Fibroblast of skin of right quadriceps (primary cell): ENCODE data around the gene OR4D11.
A peak's percentile ranks its signal among the peaks of the same experiment; 100 is the strongest.
"Not testable (repeated sequence)": the region's sequence is repeated elsewhere in the genome, so short reads cannot be mapped to it uniquely, and the experiment has no call there.

Experiments
- DNase-seq: peaks from one replicate; pipeline ENCODE4 v3.0.0-alpha.2; 2013

OR4D11 gene

DNA sequence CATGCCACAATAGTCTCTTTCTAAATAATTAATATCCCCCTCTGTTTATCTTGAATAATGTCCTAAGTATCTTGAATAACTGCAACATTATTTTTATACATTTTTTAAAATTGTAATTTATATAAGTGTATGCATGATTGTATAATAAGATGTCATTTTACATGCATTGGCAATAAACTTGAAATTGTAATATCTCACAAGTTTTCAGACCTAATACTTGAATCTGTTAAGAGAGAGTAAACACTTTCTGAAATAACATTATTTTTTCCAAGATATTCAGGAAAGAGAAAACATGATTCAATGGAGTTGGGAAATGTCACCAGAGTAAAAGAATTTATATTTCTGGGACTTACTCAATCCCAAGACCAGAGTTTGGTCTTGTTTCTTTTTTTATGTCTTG, at the start of gene OR4D11:
OR4D11 (plus strand) TSS at position 301 of the 400 bp plus-strand sequence; CDS start at position 301, 0 bp downstream.
- no peak for DNase-seq

DNA sequence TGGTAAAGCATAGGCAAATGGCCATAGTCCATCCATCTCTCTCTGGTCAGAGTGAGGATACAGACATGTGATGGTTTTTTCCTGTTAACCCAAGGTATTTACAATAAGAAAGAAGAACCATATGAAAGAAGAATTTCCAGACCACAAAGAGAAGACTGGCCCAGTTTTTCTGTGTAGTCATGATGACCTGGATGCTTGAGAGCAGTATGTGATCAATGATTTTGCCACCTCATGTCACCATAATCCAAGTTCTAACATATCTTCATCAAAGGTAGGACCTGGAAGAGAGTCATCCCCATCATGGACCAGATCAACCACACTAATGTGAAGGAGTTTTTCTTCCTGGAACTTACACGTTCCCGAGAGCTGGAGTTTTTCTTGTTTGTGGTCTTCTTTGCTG, 46.7 kb upstream of the OR4D11 start, which contains the start of gene OR4D6:
OR4D6 (plus strand) TSS at position 301 of the 400 bp plus-strand sequence; CDS start at position 301, 0 bp downstream.
- no peak for DNase-seq

DNA sequence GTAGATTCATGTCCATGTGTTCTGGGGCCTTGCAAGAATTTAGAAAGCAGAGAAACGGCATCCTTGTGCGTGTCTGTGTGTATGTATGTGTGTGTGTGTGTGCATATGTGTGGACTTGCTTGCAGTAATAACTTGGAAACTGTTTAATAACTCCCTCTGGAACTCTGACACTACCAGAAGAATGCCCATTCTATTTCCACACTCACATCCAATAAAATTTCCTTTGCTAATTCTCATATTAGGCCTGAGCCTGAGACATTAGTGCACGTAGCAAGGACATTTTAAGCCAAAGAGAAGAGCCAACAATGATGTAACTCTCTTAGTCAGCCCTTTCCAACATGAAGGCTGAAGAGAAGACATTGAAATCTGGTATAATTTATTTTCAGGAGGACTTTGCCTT, 43.5 kb upstream of the OR4D11 start:
- no peak for DNase-seq

DNA sequence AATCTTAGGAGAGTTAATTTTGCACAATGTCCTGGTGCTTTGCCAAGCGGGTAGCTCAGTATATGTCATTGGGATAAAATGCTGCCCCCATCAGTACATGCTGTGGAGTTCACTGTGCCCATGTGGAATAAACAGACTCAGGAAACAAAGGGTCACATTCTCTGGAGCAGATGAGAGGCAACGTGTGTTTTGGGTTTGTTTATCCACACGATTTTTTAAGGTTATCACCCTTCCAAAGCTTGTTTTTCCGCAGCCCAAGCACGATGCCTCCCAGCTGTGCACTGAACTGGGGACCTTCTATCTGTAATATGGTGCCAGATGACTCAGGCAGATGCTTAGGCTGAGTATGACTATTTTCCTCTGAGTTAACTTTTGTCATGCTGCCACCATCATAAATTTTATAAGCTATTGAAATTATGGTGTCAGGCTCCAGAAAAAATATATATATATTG, 40.2 kb upstream of the OR4D11 start:
- DNase-seq, result no peak

DNA sequence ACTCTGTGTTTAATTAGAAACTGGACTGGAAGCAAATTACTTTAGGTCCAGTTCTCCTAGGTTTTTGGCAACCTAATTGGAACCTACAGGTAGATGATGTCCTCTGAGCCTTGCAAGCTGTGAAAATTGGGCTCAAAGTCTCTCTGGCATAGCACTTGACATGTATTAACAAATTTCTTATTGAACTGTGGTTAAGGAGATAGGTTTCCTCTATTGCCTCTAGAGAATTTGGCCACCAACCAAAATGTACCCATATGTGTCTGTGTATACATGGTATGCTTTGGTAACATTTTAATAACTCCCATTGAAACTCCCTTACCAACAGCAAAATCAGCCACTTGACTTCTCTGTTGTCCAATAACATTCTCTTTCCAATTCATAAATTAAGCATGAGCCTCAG, 30.4 kb upstream of the OR4D11 start, which contains the start of gene OR4D10:
OR4D10 (plus strand) TSS at position 301 of the 400 bp plus-strand sequence. CDS start 4,115 bp downstream, outside the sequence.
- no peak for DNase-seq

DNA sequence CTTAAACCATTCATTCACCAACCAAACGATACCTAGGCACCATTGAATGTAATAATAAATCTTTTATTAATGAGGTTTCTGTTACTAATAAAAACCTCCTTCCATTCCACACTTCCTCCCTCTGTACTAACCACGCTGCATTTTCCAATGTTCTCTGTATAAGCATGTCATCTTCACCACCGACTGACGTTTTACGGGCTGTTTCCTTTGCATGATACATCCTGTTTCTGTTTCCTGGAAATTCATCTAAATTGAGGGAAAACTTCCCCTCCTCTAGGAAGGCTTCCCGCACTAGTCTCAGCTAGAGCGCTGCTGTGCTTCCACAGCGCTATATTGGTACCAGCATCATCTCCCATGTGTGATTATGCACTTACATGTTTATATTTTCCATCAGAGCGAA, 28.2 kb upstream of the OR4D11 start:
- DNase-seq, result no peak

DNA sequence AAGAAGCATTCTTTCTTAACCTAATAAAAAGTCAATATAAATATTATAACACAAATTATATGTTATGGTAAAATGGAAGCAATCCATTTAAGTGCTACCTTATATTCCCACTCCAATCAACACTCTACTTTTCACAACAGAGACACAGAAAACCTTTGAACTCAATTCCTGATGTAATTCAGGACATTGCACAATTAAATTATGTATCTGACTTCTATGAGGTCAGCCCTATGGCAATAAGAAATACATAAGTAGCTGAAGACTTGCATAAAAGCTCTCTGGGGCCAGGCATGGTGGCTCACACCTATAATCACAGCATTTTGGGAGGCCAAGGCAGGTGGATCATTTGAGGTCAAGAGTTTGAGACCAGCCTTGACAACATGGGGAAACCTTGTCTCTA, 23.5 kb upstream of the OR4D11 start:
- no peak for DNase-seq

DNA sequence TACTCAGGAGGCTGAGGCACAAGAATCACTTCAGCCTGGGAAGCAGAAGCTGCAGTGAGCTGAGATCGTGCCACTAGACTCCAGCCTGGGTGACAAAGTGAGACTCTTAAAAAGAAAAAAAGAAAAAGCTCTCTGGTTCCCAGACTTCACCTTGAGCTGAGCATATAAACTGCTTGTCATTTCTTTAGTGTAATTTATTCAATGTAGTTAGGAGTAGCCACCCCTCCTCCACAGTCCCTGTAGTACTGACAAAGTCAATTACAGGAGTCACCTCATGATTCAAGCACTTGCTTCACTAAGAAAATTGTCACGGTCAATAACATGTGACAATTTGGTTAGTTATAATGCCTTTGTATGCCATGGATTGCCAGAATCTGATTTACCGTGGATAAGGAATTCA, 23.0 kb upstream of the OR4D11 start:
- no peak for DNase-seq

DNA sequence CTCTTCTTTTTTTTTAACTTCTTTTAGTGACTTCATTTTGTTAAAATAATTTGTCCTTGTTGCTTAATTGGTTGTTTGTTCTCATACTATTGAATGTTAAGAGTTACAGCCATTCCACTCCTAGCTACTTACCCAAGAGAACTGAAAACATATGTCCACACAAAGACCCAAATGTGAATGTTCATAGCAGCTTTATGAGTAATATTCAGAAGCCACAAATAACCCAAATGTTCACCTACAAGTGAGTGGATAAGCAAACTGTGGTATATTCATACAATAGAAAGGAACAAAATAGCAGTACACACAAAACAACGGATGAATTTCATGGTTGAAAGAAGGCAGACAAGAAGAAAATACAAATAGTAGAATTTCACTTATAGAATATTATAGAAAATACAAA, 1.4 kb upstream of the OR4D11 start:
- DNase-seq, result no peak

DNA sequence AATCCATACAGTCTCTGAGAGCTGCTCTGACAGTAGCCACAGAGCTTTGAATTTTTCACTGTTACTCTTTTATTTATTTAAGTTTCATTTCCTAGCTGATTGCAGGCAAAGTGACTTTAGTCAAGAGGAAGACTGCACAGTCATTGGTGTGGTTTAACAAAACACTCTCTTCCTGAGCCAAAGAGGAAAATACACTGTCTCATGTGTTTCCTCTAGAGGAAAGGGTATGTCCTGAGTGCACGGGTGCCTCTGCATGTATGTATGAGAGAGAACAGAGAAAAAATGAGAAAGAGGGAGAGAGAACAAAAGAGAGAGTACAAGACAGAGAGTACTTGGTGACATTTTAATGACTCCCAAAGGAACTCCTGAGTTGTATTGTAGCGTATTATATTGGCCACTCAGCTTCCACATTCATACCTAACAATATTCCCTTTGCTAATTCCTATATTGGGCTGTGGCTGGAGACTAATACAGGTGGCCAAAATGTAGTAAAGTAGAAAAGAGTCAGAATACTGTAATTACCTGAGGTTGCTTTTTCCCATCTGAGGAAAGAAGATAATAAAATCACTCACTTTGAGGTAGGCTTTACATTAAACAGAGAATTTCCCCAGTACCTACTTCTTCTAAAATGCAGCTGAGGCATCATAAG, 7.7 kb downstream of the OR4D11 start, which contains the start of gene OR4D9:
OR4D9 (plus strand) TSS at position 599 of the 649 bp plus-strand sequence. CDS start 3,374 bp downstream, outside the sequence.
- no peak for DNase-seq

DNA sequence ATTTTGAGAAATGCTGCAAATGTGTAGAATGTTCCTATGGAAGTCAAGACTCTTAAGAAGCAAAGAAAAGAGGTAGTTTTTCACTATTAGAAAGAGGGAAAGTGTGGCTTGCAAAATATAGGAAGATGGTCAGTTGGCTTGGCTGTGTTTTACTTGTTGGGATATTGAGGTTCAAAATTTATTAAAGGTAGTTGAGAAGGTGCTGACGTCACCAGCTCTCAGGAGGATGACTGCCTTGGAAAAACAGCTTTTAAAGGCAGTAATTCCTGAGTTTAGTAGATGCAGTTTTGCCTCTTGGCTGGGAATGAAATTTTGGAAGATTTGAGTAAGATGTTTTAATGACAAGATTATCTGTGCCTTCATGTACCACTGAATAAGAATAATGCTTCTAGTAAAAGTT, 8.3 kb downstream of the OR4D11 start:
- DNase-seq, result no peak

DNA sequence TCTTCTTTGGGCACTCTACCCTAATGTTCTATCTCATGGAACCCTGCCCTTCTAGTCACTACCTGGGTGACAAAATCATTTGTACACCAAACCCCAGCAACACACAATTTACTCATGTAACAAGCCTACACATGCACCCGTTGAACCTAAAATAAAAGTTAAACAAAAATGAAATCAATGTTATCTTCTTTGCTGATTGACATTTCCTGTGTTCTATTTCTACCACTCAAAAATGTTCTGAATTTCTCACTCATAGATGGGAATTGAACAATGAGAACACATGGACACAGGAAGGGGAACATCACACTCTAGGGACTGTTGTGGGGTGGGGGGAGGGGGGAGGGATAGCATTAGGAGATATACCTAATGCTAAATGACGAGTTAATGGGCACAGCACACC, 16.8 kb downstream of the OR4D11 start:
- DNase-seq, result not testable (repeated sequence)

DNA sequence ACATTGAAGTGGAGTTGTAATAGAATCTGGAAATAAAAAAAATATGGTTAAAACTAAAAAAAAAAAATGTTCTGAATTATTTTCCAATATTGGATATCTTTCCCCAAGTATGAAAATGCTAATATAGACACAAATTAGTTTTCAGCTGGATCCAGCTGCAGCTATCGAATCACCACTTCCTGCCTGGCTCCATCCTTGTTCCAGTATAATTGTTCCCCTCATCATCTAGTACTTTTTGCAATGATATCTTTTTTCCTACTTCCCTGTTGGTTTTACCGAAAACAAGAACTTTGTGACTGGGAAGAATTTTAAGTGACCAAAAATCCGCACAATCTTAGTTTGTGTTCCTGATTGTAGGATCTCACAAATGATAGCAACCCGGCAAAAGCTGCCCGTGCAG, 17.4 kb downstream of the OR4D11 start:
- no peak for DNase-seq

DNA sequence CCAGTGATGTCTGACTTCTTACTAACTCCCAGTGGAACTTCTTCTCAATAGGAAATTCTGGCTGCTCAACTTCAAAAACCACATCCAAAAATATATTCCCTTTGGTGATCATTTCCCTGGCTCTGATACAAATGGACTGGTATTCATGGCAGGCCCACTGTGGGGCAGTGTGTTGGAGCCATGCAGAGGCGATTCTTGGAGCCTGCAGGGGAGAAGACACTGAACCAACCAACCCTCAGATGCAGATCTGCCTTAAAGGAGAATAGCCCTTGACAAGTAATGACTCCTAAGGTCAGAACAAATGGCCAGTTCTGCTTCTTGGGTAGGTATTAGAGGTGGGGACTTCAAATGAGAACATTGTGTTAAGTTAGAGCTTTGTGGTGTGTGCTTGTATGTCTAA, 20.2 kb downstream of the OR4D11 start:
- no peak for DNase-seq

DNA sequence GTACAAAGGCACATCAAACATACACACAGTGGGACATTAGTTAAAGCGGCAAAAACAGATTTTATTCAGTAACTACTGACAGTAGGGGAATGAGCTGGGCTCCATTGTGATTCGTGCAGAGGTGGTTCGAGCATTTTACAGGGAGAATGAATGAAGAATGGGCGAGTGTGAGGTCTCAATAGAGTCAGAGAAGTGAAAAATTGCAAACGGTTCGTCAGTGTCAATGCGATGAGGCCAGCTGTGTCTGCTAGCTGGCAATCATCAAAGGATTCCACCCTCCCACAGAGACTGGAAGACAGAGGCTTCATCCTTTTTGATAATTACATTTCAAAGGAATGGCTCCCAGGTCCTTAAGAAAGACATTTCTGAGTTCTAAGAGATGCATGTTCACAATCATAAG, 25.3 kb downstream of the OR4D11 start:
- DNase-seq, result no peak

DNA sequence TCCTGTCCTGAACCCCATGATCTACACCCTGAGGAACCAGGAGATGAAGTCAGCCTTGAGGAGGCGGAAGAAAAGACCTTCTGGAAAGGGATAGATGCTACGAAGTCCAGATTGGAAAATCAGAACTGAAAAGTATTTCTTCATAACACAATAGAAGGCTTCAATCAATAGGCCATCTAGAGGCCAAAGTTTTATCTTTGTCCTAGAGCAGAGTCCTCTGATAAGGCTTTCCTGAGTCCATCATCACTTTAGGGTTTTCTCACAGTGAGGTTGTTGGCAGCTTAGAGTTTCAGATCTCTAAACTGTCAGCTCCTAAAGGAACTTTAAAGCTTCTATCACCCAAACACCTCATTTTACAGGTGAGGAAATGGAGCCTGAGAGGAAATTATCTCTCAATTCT, 29.2 kb downstream of the OR4D11 start:
- no peak for DNase-seq

DNA sequence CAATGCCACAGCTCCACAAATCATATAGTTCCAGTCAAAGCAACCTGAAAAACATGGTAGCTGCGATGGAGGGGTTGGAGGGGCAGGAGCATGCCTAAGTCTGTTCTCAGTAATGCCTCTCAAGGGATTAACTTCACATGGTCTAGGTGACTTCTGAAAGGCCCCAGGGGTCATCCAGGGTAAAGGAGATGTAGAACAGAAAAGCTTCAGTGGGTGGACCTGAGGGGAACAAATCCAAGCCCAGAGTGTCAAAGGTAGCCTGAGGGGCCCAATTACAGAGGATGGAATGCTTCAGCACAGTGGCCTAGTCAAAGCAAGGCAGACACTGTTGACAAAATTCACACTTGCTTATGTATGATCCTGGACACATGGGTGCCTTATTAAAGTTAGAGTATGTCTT, 31.3 kb downstream of the OR4D11 start:
- no peak for DNase-seq

DNA sequence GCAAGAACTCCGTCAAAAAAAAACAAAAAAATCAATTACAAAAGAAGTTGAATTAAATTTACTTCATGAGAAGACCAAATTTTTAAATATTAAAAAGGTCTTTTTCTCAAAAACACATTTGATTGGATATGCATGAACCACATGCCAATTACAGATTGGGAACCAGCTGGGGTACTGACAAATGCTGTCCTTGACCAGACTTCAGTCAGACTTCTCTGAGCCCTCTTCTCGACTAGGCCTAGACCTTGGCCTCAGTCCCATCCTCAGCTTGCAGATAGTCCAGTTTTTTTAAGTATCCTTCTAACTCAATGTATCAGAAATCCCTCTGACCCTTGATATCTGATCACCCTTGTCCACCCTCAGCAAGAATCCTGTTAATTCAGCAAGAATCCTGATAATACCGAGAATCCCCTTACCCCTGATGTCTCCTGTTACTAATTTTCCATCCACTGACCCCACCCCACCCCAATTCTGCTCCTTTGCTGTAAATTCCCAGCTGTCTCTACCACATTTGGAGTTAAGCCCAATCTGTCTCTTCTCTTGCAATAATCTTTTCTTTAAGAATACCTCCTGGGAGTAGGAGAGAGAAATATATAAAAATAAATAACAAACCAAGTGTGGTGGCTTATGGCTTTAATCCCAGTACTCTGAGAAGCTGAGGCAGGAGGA, 38.9 kb downstream of the OR4D11 start:
- DNase-seq, result no peak

DNA sequence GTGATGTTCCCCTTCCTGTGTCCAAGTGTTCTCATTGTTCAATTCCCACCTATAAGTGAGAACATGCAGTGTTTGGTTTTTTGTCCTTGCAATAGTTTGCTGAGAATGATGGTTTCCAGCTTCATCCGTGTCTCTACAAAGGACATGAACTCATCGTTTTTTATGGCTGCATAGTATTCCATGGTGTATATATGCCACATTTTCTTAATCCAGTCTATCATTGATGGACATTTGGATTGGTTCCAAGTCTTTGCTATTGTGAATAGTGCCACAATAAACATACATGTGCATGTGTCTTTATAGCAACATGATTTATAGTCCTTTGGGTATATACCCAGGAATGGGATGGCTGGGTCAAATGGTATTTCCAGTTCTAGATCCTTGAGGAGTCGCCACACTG, 40.3 kb downstream of the OR4D11 start:
- DNase-seq, result not testable (repeated sequence)

DNA sequence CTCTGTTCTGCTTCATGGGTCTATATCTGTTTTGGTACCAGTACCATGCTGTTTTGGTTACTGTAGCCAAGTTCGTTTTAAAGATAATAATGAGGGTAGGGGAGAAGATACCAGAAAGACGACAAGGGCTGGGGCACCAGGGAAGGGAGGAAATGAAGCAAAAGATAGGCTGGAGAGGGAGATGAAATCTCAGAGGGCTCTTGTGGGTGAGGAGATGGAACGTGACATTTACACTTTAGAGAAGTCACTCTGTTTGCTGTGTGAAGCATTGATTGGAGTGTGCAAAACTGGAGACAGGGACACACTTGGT, 41.4 kb downstream of the OR4D11 start:
- no peak for DNase-seq

DNA sequence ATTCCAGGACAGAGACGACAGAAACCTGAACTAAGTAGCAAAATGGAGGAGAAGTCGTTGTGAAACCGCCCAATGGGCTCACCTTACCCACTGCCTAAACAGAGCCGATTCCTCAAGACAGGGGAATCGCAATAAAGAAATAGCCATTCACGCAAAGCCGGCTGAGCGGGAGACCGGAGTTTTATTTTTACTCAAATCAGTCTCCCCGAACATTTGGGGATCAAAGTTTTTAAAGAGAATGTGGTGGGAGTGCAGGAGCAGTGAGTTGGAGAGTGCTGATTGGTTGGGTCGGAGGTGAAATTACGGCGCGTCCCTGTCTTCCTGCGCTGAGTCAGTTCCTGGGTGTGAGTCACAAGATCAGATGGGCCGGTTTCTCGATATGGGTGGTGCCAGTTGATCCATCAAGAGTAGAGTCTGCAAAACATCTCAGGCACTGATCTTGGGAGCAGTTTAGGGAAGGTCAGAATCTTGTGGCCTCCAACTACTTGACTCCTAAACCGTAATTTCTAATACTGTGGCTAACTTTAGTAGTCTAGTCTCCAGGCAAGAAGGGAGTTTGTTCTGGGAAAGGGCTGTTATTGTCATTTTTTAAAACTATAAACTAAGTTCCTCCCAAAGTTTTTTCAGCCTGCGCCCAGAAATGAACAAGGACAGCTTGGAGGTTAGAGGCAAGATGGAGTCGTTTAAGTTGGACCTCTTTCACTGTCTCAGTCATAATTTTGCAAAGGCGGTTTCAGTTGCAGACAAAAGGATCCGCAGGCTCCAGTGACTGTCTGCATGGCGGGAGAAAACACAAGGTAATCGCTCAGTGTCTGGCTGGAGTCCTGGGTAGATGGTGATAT, 42.0 kb downstream of the OR4D11 start:
- DNase-seq, result peak; percentile 30

DNA sequence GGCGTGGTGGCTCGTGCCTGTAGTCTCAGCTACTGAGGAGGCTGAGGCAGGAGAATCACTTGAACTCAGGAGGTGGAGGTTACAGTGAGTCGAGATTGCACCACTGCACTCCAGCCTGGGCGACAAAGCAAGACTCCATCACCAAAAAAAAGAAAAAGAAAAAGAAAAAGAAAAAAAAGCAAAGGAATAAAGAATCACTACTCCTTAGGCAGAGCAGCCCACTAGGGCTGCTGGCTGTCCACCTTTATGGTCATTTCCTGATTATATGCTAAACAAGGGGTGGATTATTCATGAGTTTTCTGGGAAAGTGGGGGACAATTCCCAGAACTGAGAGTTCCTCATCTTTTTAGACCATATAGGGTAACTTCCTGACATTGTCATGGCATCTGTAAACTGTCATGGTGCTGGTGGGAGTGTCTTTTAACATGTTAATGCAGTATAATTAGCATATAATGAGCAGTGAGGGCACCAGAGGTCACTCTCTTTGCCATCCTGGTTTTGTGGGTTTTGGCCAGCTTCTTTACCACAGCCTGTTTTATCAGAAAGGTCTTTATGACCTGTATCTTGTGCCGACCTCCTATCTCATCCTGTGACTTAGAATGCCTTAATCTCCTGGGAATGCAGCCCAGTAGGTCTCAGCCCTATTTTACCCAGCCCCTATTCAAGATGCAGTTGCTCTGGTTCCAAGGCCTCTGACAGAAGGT, 44.4 kb downstream of the OR4D11 start:
- DNase-seq, result not testable (repeated sequence)

DNA sequence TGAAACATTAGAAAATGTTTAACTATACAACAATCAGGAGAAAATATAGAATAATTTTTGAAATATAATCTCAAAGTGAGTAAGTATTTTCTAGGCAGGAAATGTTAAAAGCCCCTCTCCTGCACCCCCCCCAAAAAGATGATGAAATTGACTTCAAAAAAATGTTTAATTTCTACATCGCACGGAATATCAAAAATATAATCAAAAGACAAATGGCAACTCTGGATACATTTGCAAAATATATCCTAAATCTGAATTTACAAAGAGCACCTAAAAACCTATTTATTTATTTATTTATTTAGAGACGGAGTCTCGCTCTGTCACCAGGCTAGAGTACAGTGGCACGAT, 44.9 kb downstream of the OR4D11 start:
- DNase-seq, result no peak
